ENCODE measurements around the gene PLCL2.

The PLCL2 gene

DNA sequence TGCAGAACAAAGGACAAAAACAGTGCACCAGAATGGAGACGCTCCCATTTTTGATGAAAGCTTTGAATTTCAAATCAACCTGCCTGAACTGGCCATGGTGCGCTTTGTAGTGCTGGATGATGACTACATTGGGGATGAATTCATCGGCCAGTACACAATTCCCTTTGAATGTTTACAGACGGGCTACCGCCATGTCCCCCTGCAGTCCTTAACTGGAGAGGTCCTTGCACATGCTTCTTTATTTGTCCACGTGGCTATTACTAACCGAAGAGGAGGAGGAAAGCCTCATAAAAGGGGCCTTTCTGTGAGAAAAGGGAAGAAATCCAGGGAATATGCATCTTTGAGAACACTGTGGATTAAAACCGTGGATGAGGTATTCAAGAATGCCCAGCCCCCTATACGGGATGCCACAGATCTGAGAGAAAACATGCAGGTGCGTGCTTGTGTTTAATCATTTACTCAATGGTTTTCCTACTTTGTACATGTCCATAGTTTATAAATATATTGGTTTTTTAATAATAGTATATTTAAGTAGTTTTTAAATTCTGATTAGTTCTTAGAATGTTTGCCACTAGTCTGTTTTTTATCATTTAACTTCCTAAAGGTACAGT, 127.1 kb downstream of the PLCL2 start:
- DNase-seq (ENCODE audit: low spot score): no peak

DNA sequence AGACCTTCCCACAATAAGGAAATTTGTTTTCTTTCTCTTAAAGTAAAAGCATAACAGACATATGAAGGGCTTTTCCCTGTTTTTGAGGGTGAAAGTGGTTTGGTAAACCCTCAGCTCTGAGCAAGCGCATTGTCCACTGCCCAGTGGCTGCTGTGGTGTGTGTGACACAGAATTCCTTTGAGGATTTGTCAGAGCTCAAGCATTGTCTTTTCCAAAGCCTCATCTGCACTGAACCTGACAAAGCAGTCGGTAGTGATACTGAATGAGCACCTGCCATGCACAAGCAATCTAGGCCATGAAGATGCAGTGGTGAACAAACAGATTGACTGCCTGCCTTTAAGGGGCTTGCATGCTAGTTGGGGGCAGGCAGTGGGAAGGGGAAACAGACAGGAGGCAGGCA, 128.3 kb downstream of the PLCL2 start:
- DNase-seq (ENCODE audit: low spot score): no peak

DNA sequence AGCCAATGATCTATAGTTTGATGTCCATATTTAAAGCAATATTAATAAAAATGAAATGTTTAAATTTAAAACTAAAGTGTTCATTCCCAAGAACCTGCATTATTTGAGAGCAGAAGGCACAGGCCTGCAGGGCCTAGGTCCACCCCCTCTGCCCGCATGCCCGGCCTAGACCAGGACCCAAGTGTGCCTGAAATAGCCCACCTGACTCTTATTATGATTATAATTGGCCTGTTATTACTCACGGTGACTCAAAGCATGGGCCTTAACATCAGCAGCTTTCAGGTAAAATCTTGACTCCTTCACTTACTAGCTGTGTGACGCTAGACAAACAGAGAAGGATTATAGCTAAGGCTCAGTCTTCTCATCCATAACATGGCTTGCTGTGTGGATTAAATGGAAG, 128.8 kb downstream of the PLCL2 start:
- DNase-seq (ENCODE audit: low spot score): no peak

DNA sequence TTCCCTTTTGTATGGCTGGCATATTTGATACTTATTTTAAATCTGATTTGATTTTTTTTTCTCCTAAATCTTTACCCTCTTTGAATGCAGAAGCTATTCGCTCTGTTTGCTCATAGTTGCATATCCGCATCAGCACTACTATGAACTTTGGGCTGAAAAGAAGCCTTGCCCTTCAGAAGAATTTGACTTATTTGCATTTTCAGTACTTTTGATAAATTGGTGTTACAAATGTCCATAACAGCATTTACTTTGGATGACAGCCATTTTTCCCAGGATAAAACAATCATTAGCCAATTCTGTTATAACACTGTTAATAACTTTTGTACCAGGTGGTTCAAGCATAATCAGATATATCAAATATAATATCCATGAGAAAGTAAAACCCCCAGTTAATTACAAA, 129.5 kb downstream of the PLCL2 start:
- no peak for DNase-seq (ENCODE audit: low spot score)

DNA sequence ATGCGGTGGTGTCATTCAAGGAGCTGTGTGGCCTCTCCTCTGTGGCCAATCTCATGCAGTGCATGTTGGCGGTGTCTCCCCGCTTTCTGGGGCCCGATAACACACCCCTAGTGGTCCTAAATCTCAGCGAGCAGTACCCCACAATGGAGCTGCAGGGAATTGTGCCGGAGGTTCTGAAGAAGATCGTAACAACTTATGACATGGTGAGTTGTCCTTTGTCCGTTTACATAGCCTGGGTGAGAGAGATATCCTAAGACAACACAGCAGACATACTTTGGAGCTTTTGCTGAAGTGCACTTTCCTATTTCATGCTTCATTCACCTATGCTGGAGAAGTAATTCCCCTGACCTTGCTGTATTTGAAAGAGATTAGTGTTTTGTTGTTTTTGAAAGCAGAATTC, 130.0 kb downstream of the PLCL2 start:
- DNase-seq (ENCODE audit: low spot score): no peak

DNA sequence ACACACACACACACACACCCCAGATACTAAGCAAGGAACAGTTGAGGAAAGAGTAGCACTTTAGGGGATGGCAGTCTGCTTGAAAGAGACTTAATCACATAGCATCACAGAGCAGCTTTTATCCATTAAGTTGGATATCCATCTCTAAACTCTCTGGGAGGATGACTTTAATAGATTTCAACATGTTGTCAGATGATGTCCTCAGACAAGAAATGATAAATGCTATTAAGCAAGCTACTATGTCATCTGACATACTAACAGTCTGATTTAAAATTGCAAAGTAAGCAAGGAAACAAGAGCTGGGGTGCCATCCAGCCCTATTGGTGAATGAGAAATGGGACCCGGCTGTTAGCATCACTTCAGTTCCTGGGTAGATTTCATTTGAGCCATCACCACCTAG, 136.9 kb downstream of the PLCL2 start:
- no peak for DNase-seq (ENCODE audit: low spot score)

DNA sequence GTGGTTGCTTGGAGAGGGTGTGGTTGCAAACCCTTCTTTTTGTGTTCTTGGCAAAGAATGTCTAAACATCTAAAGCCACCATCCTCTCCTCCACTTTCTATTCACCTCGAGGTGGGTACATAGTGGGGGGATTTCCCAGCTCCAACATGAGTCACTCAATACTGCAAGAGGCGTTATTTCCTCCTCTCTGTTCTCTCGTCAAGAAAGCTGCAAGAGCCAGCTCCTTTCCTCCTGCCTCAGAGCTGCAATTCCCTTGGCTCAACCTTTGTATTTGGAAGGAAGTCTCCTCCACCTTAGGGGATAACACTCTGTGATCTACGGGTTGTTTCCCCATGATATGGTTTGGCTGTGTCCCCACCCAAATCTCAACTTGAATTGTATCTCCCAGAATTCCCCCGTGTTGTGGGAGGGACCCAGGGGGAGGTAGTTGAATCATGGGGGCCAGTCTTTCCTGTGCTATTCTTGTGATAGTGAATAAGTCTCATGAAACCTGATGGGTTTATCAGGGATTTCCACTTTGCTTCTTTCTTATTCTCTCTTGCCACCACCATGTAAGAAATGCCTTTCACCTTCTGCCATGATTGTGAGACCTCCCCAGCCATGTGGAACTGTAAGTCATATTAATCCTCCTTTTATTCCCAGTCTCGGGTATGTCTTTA, 138.4 kb downstream of the PLCL2 start:
- DNase-seq (ENCODE audit: low spot score): no peak

DNA sequence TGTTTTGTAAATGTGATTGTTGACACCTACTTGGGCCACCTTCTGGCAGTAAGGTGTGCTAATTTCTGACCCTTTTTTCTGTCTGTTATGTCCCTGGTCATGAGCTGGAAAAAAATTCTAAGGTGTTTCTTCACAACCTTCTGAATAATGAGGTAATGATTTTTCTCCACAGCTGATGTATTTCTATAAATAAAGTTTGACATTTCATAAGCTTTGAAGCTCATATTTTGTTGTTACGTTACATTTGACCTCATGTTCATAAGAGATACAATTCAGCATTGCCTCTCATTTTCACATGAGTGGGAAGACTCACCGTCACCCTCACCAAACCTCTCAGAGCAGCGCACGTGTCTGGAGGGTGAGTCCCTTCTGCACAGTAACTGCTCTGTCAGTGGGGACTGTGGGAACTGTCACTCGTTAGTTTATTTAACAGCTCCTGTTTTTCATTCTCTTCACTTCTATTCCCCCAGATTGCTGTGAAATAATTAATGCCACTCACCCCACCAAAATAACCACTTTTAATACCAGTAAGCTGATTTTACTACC, 140.9 kb downstream of the PLCL2 start:
- no peak for DNase-seq (ENCODE audit: low spot score)

DNA sequence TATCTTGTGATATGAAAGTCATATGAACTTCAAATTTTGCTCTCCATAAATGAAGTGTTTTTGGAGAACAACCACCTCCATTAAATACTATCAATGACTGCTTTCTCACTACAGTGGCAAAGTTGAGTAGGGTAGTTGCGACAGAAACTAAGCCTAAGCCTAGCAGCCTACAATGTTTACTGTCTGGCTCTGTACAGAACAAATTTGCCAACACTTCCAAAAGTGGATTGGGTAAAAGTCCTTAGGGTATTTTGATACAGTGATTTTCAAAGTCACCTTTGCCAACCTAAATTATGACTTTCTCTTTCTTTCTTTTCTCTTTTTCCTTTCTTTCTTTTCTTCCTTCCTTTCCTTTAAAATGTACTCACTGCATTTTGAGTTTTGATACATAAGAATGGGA, 142.6 kb downstream of the PLCL2 start:
- DNase-seq (ENCODE audit: low spot score): no peak

DNA sequence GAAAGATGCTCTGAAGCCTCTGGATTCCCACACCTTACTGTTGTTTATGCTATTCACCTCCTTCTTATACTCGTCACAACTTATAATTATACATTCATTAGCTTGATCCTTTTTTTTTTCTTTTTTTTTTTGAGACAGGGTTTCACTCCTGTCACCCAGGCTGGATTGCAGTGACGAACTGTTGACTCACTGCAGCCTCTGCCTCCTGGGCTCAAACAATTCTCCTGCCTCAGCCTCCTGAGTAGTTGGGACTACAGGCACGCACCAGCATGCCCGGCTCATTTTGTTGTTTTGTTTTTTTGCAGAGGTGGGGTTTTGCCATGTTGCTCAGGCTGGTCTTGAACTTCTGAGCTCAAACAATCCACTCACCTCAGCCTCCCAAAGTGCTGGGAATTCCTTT, 143.6 kb downstream of the PLCL2 start:
- no peak for DNase-seq (ENCODE audit: low spot score)

DNA sequence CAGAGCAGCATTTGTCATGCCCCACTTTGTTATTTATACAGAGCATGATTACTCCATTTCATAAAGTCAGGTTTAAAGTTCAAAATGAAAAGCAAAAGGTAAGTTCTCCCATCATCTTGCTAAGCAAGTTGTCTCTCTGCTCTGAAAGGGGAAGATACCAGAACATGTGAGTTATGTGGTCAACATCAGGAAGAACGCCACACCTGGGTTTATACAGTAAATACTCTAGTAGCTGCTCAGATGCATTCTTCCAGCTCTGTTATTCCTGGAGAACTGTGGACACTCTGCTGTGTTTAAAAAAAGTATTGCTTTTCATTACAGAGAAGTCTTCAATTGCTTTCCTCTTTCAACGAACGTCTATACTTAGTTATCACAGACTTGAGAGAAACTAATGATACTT, 145.7 kb downstream of the PLCL2 start:
- DNase-seq (ENCODE audit: low spot score): peak; percentile 36

DNA sequence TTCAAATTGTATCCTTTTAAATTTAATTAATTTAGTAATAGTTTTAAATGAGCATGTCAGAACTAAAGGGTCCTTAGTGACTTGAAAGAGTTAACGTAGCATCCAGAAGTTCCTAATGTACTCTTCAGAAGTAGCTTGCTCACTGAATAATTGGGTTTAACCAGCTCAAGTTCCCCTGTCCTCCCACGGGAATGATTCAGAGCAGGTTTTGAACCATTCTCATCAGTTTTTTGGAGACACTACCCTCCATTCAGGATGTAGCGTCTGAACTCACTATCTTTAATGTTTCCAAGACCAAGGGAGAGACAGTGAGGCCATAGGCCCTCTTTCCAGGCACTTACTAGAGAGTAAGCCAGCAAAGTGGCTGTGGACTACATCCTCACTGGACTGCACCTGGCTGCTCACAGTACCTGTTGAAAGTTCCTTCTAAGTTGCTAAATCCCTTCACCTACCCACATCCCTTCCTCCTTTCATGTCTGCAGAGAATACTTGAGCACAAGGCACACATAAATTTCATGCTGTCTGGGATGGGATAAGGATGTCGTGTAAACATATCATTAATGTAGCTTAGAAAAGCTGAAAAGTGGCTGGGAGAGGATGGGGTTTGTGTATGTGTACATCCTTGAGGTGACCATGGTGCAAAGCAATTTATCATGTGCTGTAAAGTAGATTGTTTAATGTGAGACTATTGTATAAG, 146.3 kb downstream of the PLCL2 start:
- no peak for DNase-seq (ENCODE audit: low spot score)

DNA sequence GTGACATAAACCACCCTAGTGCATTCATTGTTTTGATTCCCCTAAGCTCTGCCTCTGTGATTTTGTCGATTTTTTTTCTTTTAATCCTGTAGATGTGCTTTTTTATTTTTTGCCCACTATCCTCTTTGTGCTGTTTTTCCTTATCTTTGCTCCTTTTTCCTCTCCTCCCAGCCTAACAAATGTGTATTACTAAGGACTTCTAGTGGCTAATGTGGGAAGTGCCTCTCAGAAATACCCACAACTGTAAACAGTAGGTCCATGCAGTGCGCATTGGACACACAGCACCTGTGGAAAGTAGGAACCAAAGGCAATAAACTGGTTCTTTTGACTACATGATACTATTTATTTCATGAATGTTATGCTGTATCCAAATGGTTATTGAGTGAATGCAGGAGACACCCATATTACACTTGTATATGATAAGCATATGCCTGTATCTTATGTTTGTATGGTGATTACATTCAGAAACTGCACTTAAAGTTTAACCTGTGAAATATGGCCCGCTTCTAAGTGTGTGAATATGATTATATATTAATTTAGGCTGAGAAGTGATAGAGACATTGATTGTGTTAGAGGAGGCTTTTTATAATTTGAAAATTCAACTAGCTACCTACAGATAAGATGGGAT, 147.8 kb downstream of the PLCL2 start:
- DNase-seq (ENCODE audit: low spot score): peak; percentile 14

DNA sequence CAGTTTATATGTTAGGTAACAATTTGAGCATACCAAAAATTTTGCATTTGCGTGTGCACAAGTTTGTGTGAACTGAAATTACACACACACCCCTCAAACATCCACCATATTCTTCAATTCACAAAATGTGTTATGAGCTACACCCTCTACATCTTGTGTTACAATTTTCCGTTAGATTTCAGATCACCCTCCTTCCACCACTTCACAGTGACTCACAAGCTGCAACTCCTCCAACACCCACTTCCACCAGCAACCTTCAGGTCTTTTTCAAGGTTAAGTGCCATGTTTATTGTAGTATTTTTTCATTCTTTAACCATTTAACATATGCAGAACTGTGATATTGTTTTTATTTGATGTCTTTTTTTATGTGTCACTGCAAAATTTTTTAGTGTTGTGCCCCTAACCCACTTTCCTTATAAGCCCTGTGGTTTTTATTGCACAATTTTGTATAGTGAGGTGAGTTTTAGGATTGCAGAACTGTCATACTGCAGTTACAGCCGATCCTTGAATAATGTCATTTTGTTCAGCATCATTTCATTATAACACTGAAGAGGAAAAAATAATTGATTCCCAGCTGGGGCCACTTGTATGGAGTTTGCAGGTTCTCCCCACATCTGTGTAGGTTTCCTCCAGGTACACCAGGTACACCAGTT, 148.9 kb downstream of the PLCL2 start:
- DNase-seq (ENCODE audit: low spot score): no peak

DNA sequence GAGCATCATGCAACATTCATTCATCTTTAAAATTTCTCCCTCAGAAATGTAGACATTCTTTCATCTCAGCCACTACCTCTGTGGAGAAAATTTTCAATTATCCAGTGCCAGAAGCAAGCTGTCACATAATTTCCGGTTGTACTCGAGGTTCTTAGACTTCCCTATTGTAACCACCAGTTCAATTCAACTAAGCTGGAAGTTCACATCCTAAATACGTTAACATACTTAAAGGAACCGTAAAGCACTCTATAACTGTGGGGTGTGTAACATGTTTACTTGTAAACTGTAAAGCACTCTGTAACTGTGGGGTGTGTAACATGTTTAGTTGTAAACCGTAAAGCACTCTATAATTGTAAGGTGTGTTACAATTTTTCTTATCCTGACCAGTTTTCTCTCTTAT, 150.3 kb downstream of the PLCL2 start:
- no peak for DNase-seq (ENCODE audit: low spot score)

DNA sequence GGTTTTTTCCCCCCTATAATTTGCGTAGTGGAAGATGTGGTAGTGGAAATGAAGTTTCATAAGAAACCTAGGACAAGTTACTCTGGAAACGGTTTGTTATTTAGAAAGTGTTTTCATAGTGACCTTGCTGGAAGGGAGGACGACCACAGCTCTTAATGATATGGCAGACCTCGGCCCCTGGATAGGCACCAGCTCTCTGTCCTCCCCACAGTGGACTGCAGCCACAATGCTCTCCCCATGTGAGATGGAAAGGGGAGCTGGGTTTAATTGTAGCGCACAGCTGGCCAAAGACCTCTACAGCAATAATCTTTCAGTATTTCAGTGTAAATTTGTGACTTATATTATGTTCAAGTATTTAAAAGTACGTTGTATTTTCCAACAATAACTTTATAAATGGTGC, 151.2 kb downstream of the PLCL2 start:
- no peak for DNase-seq (ENCODE audit: low spot score)

DNA sequence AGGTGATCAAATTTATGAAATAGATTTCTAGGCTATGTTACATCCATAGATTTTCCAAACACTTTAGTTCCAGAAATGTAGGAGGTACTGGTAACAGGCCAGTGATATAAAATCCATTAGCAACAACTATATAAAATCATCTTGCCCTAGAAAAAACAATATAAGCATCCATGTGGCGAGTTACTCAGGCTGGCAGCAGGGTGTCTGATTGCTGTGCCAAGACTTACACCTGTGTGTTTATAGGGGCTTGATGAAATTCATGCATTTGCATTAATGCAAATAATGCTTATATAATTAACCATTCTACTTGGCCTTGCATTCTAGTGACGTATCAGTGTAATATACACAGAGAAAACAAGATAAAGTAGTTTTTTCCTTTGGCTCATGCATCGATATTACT, 153.4 kb downstream of the PLCL2 start:
- DNase-seq (ENCODE audit: low spot score): no peak

DNA sequence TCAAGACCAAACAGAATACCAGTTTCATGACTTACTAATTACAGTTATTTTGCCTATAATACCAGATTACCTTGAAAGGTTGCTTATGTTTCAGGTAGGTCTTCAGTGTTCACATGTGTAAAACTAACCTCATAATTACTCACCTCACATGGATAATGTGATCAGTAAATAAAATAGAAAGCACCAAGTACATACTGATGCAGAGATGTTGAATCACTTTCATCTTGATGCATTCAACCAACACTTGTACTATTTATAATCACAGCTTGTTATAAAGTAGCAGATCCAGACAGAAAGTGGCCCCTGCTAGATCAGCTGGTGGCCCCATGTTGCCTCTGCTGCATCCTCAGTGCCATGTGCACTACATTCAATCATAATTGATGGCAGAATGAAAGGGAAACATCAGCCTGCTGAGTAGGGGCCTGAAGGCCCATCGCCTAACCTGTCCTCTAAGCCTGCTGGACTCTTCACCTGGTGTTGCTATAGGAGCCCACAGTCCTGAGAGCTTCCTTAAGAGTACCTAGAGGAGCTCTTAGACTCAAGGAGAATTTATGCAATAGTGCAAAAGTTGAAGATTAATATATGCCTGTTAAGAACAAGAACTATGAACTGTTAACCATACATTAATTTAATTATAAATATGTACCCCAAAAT, 154.3 kb downstream of the PLCL2 start:
- no peak for DNase-seq (ENCODE audit: low spot score)

DNA sequence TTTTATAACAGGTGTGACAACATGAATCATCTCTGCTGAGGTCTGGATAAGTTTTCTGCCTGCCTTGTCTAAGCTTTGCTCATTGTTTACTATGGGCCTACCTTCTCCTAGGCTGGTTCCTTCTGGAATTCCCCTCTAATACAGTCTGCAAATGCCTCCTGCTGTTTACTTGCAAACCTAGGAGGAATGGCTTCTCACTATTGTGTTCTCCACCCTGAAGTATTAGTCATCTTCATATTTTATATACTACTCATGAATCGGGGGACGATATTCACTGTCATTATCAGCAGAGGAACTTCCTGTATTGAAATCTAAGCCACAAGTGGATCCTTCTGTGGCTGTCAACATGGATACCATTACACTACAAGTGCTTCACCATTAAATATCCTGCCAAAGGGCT, 154.8 kb downstream of the PLCL2 start:
- DNase-seq (ENCODE audit: low spot score): peak; percentile 69

DNA sequence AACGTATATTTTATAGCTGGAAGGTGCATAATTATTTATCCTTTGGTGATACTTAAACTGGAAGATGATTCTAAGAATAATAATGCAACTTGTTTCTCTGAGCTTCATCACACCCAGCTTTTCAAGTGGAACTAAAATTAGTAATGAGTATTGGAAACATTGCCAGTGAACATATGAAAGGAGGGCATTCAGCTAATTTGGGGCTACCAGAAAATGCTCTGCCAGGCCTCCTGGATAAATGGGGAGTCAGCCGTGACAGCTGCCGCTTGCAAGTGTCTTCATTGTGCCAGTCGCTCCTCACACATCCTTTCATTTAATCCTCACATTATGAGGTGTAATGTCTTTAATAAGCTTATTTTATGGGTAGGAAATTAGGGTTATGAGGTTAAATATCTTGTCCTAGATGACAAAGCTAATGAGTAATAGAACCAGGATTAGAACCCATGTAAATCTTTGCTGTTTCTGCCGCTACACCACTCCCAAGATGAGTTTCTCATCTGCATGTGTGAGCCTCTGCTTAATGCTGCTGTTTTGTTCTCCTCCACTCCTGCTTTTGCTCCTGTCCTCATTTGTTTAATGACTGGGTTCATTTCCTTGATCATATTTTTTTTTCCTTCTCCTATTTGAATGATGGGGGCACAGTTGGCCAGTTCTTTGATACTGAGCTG, 155.7 kb downstream of the PLCL2 start:
- DNase-seq (ENCODE audit: low spot score): no peak

DNA sequence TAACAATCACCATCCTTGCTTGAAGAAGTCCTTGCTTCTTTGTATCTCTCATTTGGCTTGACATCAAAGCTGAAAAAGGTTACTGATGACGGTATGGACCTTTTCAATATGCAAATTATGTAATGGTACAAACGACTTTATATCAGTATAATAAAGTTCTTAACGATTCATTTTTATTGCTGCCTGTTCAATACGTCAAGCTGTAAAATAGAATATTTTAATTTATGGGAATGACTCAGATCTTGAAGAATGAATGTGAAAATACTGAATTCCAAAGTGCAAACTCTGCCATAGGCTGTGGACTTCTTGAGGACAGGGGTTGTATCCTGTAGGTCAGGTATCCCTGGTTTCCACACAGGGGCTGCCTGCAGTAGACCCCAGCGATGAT, 156.2 kb downstream of the PLCL2 start:
- DNase-seq (ENCODE audit: low spot score): no peak
